Sigmoid colon (tissue), 7 donors: ENCODE data around the gene OLFM3. TPM values are rescaled to one million over a fixed set of nuclear protein-coding genes. Genes with fewer than 3 reads are reported as not detected.

Experiments
- DNase-seq: peaks from one replicate; pipeline ENCODE4 v3.0.0-alpha.2; 2019
- H3K27ac ChIP-seq, 4 donors: fragments of 200-600 bp; sonication (generic); one replicate each; pipeline ENCODE4 v1.5.1; 2016 to 2019; ENCODE audit warnings: mild to moderate bottlenecking in 1 of 4
- H3K27me3 ChIP-seq, 3 donors: fragments of 200-600 bp; sonication (generic); one replicate each; pipeline ENCODE4 v1.5.1; 2019; ENCODE audit warnings: mild to moderate bottlenecking in 1 of 3
- H3K36me3 ChIP-seq, 4 donors: fragments of 200-600 bp; sonication (generic); one replicate each; pipeline ENCODE4 v1.5.1; 2016 to 2019
- H3K4me1 ChIP-seq, 4 donors: fragments of 200-600 bp; sonication (generic); one replicate each; pipeline ENCODE4 v1.5.1; 2017 to 2019
- H3K4me3 ChIP-seq, 4 donors: fragments of 200-600 bp; sonication (generic); one replicate each; pipeline ENCODE4 v1.5.1; 2017 to 2019; ENCODE audit warnings: mild to moderate bottlenecking in 2 of 4, moderate library complexity in 1 of 4
- H3K9me3 ChIP-seq, 4 donors: fragments of 200-600 bp in 3 of 4; sonication (generic) in 3 of 4; one replicate each; pipeline versions ENCODE4 v1.5.1 to v1.6.1; 2013 to 2019
- EP300 ChIP-seq, 4 donors: sonication (generic); formaldehyde crosslinking; IDR thresholded peaks; one replicate each; pipeline ENCODE4 v1.6.1; 2017; ENCODE audit warnings: antibody characterized with exemption in 4 of 4
- POLR2A ChIP-seq, 2 donors: fragments of 450-650 bp; IDR thresholded peaks; one replicate each; pipeline ENCODE4 v1.6.1; 2016; ENCODE audit warnings: antibody characterized with exemption in 2 of 2, mild to moderate bottlenecking in 2 of 2, moderate library complexity in 2 of 2
- POLR2AphosphoS5 ChIP-seq, 4 donors: sonication (generic); formaldehyde crosslinking; IDR thresholded peaks; one replicate each; pipeline ENCODE4 v1.6.1; 2017; ENCODE audit warnings: antibody characterized with exemption in 4 of 4
- WGBS, 2 donors: extraction: QIAGEN DNeasy Blood & Tissue Kit; methylation state at CpG; one replicate each; pipeline ENCODE4 v1.1.7; 2013; 5-methylcytosine and 5-hydroxymethylcytosine counted together
- intact Hi-C: fragments of 100-400 bp; cut with DNase I; formaldehyde crosslinking; loops from one replicate; pipeline ENCODE4 v1.15.1; 2023
- polyA plus RNA-seq, 3 donors: library from polyadenylated mRNA; stranded (reverse); fragments of 200-250 nt; gene quantifications; one replicate each; pipeline ENCODE4 v1.2.3, GENCODE V29; 2013
- total RNA-seq, 4 donors: library from RNA; depleted of rRNA; stranded (reverse); fragments of >200 nt; gene quantifications; one replicate each; pipeline ENCODE4 v1.1.0, GENCODE V29; 2016
- TF ChIP-seq, protein P1 (sequence below), 4 experiments: fragments of 450-650 bp in 3 of 4; fragments of 200-600 bp in 1 of 4; IDR thresholded peaks; one replicate each; pipeline ENCODE4 v1.5.1; 2016 to 2019; ENCODE audit warnings: antibody characterized with exemption in 4 of 4, mild to moderate bottlenecking in 3 of 4, moderate library complexity in 2 of 4
- donor health status: healthy with polysubstance abuse.
- donor health status: Bipolar disorder and iron deficiency.
- donor health status: healthy.

OLFM3 gene
- total and polyA plus RNA-seq, 7 donors: 0.44 to 2.1 (median 1.1) TPM; not detected in 2

DNA sequence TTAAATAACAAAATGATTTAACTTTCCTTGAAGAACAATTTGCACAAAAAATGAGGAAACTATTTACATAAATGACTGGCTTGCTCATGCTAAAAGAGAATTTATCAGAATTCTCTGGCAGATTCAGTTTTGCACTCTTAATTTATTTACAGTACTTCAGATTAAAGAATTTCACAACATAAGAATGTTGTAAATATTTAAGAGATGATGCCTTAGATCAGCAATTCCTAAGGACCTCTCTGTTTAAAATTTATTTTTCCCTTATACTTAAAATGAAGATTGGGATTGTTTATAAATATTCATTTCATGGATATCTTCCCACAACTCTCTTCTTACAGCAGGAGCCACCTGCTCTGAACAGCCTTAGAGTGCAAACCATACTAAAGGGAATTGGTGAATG, 120.8 kb downstream of the OLFM3 start:
- Histone ChIP-seq H3K27ac (no peak overlapping the region), H3K4me3 (no peak overlapping the region), H3K36me3 (no peaks in the 10 kb centered on the region), H3K9me3 (no peaks in the 10 kb centered on the region), H3K27me3 (no peaks in the 10 kb centered on the region), H3K4me1 (no peaks in the 10 kb centered on the region)
- no peak for DNase-seq
- intact Hi-C loops: no loop called here
- TF ChIP-seq, protein P1, sequence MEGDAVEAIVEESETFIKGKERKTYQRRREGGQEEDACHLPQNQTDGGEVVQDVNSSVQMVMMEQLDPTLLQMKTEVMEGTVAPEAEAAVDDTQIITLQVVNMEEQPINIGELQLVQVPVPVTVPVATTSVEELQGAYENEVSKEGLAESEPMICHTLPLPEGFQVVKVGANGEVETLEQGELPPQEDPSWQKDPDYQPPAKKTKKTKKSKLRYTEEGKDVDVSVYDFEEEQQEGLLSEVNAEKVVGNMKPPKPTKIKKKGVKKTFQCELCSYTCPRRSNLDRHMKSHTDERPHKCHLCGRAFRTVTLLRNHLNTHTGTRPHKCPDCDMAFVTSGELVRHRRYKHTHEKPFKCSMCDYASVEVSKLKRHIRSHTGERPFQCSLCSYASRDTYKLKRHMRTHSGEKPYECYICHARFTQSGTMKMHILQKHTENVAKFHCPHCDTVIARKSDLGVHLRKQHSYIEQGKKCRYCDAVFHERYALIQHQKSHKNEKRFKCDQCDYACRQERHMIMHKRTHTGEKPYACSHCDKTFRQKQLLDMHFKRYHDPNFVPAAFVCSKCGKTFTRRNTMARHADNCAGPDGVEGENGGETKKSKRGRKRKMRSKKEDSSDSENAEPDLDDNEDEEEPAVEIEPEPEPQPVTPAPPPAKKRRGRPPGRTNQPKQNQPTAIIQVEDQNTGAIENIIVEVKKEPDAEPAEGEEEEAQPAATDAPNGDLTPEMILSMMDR (IDR thresholded peaks at IDR 0.05): no peak
- TF ChIP-seq EP300 (IDR thresholded peaks at IDR 0.05) (no peak), POLR2AphosphoS5 (IDR thresholded peaks at IDR 0.05) (no peak), POLR2A (IDR thresholded peaks at IDR 0.05) (no peak)

DNA sequence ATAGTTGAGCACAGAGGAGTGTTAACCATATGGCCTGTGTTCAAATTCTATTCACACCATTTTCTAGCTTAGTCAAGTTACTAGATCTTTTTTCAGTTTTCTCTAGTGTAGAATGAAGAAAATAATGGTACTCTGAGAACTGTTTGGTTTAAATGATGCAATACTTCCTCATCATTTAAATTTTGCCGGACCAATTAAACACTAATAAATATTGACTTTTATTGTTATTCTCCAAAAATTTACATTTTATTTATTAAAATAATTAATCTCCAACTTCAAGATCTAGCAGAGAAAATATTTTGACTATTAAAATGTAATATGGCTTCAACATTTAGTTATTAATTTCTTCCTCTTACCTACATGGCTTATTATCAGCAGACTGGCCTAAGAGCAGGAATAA, 123.1 kb downstream of the OLFM3 start:
- no peaks in the 10 kb centered on the region for H3K27me3 ChIP-seq
- H3K9me3 ChIP-seq: no peaks in the 10 kb centered on the region
- H3K27ac ChIP-seq: no peak overlapping the region
- no peaks in the 10 kb centered on the region for H3K4me1 ChIP-seq
- TF ChIP-seq, protein P1 (IDR thresholded peaks at IDR 0.05): no peak
- TF ChIP-seq POLR2A (IDR thresholded peaks at IDR 0.05) (no peak), POLR2AphosphoS5 (IDR thresholded peaks at IDR 0.05) (no peak), EP300 (IDR thresholded peaks at IDR 0.05) (no peak)
- intact Hi-C loops: no loop called here
- 93 to 94% methylated on average over 1 of the region's 1 CpG for WGBS, 2 donors
- no peak overlapping the region for H3K4me3 ChIP-seq
- DNase-seq: no peak
- H3K36me3 ChIP-seq: no peaks in the 10 kb centered on the region

DNA sequence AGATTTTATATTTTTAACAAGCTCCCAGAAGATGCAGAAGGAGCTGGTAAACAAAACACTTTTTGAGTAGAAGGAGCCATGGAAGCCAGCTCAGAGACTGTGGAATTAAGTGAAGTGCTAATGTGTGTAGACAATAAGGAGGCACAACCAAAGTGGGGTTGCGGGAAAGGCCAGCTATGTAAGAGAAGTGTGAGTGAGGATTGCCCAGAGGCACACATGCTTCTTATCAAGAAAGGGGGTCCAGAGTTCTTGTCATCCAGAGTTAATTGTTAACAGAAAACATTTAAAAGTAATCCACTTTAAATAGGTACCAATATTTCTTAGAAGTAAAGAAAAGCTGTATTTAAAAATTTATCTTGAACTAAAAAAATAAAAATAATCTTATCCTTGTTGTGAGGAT, 136.8 kb downstream of the OLFM3 start:
- WGBS, 2 donors: 58 to 86% methylated on average over 1 of the region's 1 CpG
- Histone ChIP-seq H3K27me3 (no peaks in the 10 kb centered on the region), H3K27ac (no peak overlapping the region), H3K4me1 (no peaks in the 10 kb centered on the region), H3K36me3 (no peaks in the 10 kb centered on the region), H3K4me3 (no peak overlapping the region), H3K9me3 (no peaks in the 10 kb centered on the region)
- TF ChIP-seq, protein P1 (IDR thresholded peaks at IDR 0.05): no peak
- TF ChIP-seq POLR2AphosphoS5 (IDR thresholded peaks at IDR 0.05) (no peak), EP300 (IDR thresholded peaks at IDR 0.05) (no peak), POLR2A (IDR thresholded peaks at IDR 0.05) (no peak)
- intact Hi-C loops: no loop called here
- DNase-seq: no peak

DNA sequence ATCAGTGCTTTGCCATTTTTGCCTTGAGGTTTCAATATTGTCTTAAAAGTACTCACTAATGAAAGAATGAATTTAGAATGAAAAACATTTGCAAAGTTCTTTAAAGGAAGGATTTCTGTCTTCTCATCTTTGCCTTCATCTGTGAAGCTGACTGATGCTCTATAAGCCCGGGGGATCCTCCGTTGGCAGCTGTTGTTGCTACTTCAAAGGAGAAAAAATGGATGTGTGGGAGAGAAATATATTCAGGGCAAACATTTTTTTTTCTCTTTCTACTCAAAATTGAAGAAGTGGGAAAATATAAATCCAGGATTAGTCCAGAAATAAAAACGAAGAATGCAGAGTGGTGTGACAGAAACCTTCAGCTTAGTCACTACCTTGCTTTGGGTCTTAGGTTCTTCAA, 142.5 kb downstream of the OLFM3 start:
- TF ChIP-seq POLR2AphosphoS5 (IDR thresholded peaks at IDR 0.05): no peak
- no peak for TF ChIP-seq POLR2A (IDR thresholded peaks at IDR 0.05)
- TF ChIP-seq, protein P1 (IDR thresholded peaks at IDR 0.05): no peak
- Histone ChIP-seq H3K9me3 (no peaks in the 10 kb centered on the region), H3K36me3 (no peaks in the 10 kb centered on the region), H3K4me1 (no peaks in the 10 kb centered on the region), H3K4me3 (no peak overlapping the region), H3K27ac (no peak overlapping the region), H3K27me3 (no peaks in the 10 kb centered on the region)
- intact Hi-C loops: no loop called here
- DNase-seq: no peak
- 79 to 86% methylated on average over 3 of the region's 3 CpGs for WGBS, 2 donors

GRCh38 chr1:101852936-101853335, 143.8 kb downstream of the OLFM3 start:
- TF ChIP-seq POLR2A (IDR thresholded peaks at IDR 0.05) (no peak), POLR2AphosphoS5 (IDR thresholded peaks at IDR 0.05) (no peak), EP300 (IDR thresholded peaks at IDR 0.05) (no peak)
- TF ChIP-seq, protein P1 (IDR thresholded peaks at IDR 0.05): no peak
- H3K4me1 ChIP-seq: no peaks in the 10 kb centered on the region
- H3K27ac ChIP-seq: no peak overlapping the region
- 40 to 89% methylated on average over 1 of the region's 1 CpG for WGBS, 2 donors
- H3K4me3 ChIP-seq: no peak overlapping the region
- DNase-seq: no peak
- intact Hi-C loops: no loop called here
- H3K27me3 ChIP-seq: no peaks in the 10 kb centered on the region
- no peaks in the 10 kb centered on the region for H3K36me3 ChIP-seq
- no peaks in the 10 kb centered on the region for H3K9me3 ChIP-seq
